Spinal cord (tissue), 10 donors: ENCODE measurements around the gene RAD51B. TPM values are rescaled to one million over a fixed set of nuclear protein-coding genes. Genes with fewer than 3 reads are reported as not detected.

Source experiments
- DNase-seq, 6 donors: peaks; one replicate each; pipeline versions ENCODE4 v3.0.0 to v3.0.0-alpha.2; 2013 to 2015; ENCODE audit warnings: low spot score in 6 of 6, low read depth in 4 of 6
- H3K27ac ChIP-seq: one replicate; pipeline ENCODE4 v1.5.1; 2013; ENCODE audit warnings: low read depth, low read length, control low read depth
- H3K27me3 ChIP-seq: one replicate; pipeline ENCODE4 v1.6.1; 2013; ENCODE audit warnings: low read length; ENCODE audit not compliant: control insufficient read depth, insufficient read depth
- H3K36me3 ChIP-seq: one replicate; pipeline ENCODE4 v1.6.1; 2013; ENCODE audit warnings: low read length; ENCODE audit not compliant: control insufficient read depth, insufficient read depth
- H3K4me1 ChIP-seq: one replicate; pipeline ENCODE4 v1.6.1; 2013; ENCODE audit warnings: low read length; ENCODE audit not compliant: control insufficient read depth, insufficient read depth
- H3K4me3 ChIP-seq: one replicate; pipeline ENCODE4 v1.5.1; 2013; ENCODE audit warnings: low read depth, low read length, control low read depth
- H3K9me3 ChIP-seq: one replicate; pipeline ENCODE4 v1.6.1; 2013; ENCODE audit warnings: low read length; ENCODE audit not compliant: control insufficient read depth, insufficient read depth
- WGBS: methylation state at CpG from one replicate; pipeline ENCODE4 v1.1.5; 2013; ENCODE audit warnings: missing lambda C conversion rate; ENCODE audit not compliant: insufficient coverage; 5-methylcytosine and 5-hydroxymethylcytosine counted together
- polyA plus RNA-seq, 2 donors: library from polyadenylated mRNA; unstranded; fragments of 120-200 nt; gene quantifications; one replicate each; pipeline ENCODE4 v1.2.1, GENCODE V29; 2013; ENCODE audit not compliant: insufficient read length in 2 of 2
- total RNA-seq, 2 donors: library from RNA; depleted of rRNA in 1 of 2; stranded (reverse); fragments of 120-200 nt in 1 of 2; fragments of >200 nt in 1 of 2; gene quantifications; one replicate each; pipeline versions ENCODE4 v1.2.3 to v1.2.4, GENCODE V29; 2013 to 2014
- donor health status: healthy.

RAD51B gene
- total and polyA plus RNA-seq, 4 donors, result 5.7 to 28.9 (median 14.4) TPM

DNA sequence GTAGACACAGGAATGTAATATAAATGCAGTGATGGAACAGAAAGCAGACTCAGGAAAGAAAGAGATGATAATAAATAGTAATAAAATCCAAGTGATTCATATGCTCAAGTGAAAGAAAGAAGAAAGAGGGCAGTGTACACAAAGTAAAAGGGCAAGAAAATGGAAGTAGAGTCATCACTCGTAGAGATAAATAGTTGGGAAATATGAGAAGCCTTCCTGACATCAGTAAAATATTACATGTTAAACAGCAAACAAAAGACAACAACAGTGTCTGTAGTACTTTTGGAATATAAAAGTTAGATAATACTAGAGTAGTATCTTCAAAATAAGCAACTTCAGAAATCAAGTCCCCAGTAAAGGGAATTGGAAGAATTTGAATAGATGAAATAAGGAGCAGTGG lies 412.3 kb downstream of the RAD51B start:
- Histone ChIP-seq H3K36me3 (no peaks in the 10 kb centered on the region), H3K27me3 (no peaks in the 10 kb centered on the region), H3K9me3 (no peaks in the 10 kb centered on the region), H3K27ac (peak overlapping the region; percentile 70), H3K4me3 (no peak overlapping the region), H3K4me1 (peaks cover 4% of the 10 kb centered on the region)
- WGBS, result no CpG with 5 or more reads among the region's 1 CpG
- no peak for DNase-seq

DNA sequence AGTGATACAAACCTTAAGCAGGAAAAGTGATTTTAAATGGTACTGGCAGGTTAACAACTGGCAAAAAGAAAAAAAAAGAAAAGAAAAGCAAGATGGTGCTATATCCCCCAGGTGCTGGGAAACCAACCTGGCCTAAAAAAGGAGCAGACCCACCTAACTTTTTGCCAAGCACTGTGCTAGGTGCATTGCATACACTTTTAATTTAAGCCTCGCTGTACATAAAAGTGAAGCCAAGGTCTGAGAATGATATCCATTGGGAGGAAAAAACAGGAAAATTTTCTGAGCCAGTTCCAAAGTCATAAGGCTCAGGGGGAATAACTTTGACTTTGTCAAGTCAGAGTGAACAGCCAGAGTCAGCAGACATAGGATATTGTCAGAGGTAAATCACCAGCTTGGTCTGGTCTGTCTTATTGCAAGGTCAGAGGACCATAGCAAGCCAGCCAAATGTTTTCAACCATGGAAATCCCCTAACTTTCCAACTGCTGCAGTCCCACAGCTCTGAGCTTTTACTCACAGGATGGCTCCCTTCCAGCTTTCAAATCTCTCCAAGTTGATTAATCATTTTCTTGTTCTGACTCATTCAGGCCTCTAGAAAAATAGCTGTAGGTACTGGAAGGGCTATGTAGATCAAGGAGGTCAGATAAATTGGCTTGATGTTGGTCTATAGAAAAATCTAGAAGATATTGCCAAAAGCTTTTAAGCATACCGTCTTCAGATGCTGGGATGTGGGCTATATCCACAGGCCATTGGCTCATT lies 412.9 kb downstream of the RAD51B start:
- Histone ChIP-seq H3K36me3 (no peaks in the 10 kb centered on the region), H3K27ac (peak overlapping the region; percentile 70), H3K4me1 (peaks cover 4% of the 10 kb centered on the region), H3K27me3 (no peaks in the 10 kb centered on the region), H3K9me3 (no peaks in the 10 kb centered on the region), H3K4me3 (no peak overlapping the region)
- peak in 3 of 6 donors; percentile 37 to 85 (median 67) for DNase-seq
- 44% methylated on average over 2 of the region's 2 CpGs for WGBS

DNA sequence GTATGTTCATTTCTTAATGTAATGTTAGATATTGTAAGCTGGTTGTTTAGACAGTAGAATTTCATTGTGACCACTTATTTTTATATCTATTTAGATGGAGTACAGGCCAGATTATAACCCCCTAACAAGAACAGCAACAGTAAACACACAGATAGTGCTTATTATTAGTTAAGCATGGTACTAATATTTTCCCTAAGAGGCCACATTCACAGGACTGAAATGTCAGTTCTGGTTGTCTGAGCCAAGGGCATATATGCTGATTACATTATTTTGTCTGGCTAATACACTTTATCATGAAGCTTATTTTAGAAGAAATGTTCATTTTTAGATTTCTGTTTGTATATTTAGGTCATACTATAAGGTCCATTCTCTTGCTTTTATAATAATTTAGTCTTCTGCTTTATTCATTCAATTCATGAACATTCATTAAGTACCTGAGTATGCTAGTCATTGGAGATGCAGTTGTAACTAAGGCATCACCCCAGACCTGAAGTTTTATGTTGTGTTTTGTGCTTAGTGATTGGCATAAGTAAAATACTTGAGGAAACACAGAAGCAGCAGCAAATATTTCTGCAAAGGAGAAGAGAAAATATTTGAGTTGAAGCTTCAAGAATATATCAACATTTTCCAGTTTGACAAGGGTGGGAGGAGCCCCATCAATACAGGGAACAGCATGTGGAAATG lies 413.7 kb downstream of the RAD51B start:
- Histone ChIP-seq H3K9me3 (no peaks in the 10 kb centered on the region), H3K4me1 (peaks cover 4% of the 10 kb centered on the region), H3K27me3 (no peaks in the 10 kb centered on the region), H3K4me3 (no peak overlapping the region), H3K36me3 (no peaks in the 10 kb centered on the region), H3K27ac (peak overlapping the region; percentile 70)
- no peak for DNase-seq

DNA sequence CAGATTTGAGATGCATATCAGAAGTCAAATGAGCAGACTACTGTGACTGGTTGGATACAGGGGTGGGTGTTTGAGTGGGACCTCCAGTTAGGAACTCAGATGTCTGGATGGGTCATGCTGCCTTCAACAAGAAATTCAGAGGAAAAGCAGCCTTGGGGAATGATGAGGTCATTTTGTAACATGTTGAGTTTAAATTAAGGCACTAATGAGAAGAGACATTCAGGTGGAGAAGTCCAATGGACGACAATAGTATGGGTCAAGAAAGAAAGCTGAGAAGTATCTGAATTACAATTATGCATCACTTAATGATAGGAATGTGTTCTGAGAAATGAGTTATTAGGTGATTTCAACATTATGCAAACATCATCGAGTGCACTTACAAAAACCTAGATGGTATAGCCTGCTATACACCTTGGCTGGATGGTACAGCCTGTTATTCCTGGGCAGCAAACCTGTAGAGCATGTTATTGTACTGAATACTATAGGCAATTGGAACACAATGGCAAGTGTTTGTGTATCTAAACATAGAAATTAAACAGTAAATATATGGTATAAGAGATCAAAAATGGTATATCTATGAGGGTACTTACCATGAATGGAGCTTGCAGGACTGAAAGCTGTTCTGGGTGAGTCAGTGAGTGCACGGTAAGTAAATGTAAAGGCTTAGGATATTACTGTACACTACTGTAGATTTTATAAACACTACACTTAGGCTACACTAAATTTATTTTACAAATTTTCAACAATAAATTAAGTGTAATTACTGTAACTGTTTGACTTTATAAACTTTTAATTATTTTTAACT lies 414.7 kb downstream of the RAD51B start:
- peaks cover 4% of the 10 kb centered on the region for H3K4me1 ChIP-seq
- H3K27ac ChIP-seq, result no peak overlapping the region
- no CpG with 5 or more reads among the region's 3 CpGs for WGBS
- no peaks in the 10 kb centered on the region for H3K27me3 ChIP-seq
- no peak overlapping the region for H3K4me3 ChIP-seq
- no peaks in the 10 kb centered on the region for H3K9me3 ChIP-seq
- H3K36me3 ChIP-seq, result no peaks in the 10 kb centered on the region
- DNase-seq, result no peak

DNA sequence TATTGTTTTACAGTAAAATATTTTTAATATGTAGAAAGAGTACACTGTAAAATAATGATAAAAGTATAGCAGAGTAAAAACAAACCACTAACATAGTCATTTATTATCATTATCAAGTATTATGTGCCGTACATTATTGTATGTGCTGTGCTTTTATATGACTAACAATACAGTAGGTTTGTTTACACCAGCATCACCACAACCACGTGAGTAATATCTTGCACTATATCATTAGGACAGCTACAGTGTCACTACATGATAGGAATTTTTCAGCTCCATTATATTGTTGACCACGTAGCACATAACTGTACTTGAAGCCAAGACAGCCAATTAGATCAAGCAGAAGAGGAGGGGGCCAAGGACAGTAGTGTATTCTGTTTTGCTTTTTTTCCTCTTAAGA lies 415.4 kb downstream of the RAD51B start:
- Histone ChIP-seq H3K4me1 (peaks cover 4% of the 10 kb centered on the region), H3K27me3 (no peaks in the 10 kb centered on the region), H3K36me3 (no peaks in the 10 kb centered on the region), H3K27ac (no peak overlapping the region), H3K9me3 (no peaks in the 10 kb centered on the region), H3K4me3 (no peak overlapping the region)
- no CpG with 5 or more reads among the region's 3 CpGs for WGBS
- no peak for DNase-seq

DNA sequence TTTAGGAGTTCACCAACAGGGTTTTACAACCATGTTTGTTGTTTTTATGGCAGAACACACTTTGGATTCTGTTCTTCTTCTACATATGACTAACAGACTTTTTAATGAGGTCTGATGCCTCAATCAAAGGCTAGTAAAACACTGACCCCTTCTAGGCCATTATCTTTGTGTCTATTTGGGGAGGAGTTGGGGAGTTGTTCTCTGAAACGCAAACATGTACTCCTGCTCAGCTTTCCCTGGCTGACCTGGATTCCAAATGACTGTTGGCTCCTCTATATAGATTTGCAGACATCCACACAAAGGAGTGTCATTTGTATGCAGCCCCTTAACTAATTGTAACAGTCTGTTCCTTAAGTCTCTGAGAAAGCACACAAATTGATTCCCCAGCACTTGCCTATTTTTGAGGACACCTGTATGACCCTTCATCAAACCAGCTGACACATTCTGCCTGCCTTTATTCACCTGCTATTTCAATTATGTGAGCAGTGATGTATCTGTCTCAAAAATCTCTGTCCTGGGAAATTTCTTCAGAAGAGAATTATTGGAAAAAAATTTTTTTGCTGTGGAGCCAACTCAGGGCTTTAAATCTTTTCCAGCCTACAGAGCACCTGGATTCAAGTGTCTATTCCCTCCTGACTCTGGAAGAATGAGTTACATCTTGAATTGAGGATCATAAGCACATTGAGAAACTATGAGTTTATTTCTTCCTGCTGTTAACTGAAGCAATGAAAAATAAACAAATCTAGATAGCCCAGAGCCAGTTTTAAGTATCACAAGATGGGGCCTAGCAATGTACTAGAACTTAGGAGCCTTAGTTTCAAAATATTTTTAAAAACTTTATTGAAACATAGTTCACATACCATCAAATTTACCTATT lies 417.2 kb downstream of the RAD51B start:
- no peak overlapping the region for H3K4me3 ChIP-seq
- no peaks in the 10 kb centered on the region for H3K36me3 ChIP-seq
- no peaks in the 10 kb centered on the region for H3K27me3 ChIP-seq
- no peaks in the 10 kb centered on the region for H3K9me3 ChIP-seq
- peak overlapping the region; percentile 17 for H3K27ac ChIP-seq
- peak in 3 of 6 donors; percentile 42 to 74 (median 66) for DNase-seq
- no CpG with 5 or more reads among the region's 1 CpG for WGBS
- H3K4me1 ChIP-seq, result peaks cover 4% of the 10 kb centered on the region

DNA sequence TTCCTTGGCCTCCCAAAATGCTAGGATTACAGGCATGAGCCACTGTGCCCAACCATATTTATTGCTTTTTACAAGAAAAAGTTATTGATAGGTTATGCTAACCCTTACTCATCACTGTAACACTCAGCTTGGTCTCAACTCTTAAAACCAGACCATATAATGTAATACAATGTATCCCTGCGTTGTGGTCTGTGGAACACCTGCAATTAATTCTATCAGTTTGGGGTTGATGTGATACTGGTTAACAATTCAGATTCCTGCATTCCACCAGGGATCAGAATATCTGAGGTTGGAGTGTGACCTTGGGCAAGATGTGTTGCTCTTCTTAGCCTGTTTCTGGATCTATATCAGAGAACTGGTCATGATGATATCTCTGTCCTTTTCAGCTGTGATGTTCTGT lies 419.0 kb downstream of the RAD51B start:
- no peak for DNase-seq
- no peaks in the 10 kb centered on the region for H3K9me3 ChIP-seq
- H3K36me3 ChIP-seq, result no peaks in the 10 kb centered on the region
- WGBS, result no CpG with 5 or more reads among the region's 1 CpG
- H3K4me3 ChIP-seq, result no peak overlapping the region
- H3K4me1 ChIP-seq, result peaks cover 4% of the 10 kb centered on the region
- H3K27me3 ChIP-seq, result no peaks in the 10 kb centered on the region
- no peak overlapping the region for H3K27ac ChIP-seq

DNA sequence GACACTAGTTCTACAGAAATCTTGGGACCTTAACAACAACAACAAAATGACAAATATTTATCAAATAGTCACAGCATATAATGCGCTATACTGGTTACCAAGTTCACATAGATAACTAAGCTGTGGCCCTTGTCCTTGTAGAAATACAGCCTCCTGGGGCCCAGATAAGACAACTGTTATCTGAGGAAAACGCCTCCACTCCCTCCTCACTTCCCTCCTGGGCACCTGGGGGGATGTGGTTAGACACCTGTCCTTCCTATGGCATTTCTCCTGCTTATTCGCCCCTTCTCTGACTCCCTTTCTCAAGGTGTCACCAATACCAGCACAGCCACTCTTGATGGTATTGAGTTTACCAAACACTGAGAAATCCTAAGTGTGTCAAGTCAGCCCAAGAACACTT lies 419.4 kb downstream of the RAD51B start:
- Histone ChIP-seq H3K27ac (no peak overlapping the region), H3K27me3 (no peaks in the 10 kb centered on the region), H3K4me3 (no peak overlapping the region), H3K4me1 (peaks cover 4% of the 10 kb centered on the region), H3K36me3 (no peaks in the 10 kb centered on the region), H3K9me3 (no peaks in the 10 kb centered on the region)
- 89% methylated on average over 3 of the region's 3 CpGs for WGBS
- no peak for DNase-seq
